Immature natural killer cell (primary cell): Measurements from ENCODE around the gene NR4A3. TPM values are rescaled to one million over a fixed set of nuclear protein-coding genes. Genes with fewer than 3 reads are reported as not detected.

ENCODE experiments used
- DNase-seq, 3 donors: peaks; one replicate each; pipeline ENCODE4 v3.0.0; 2022; ENCODE audit warnings: mixed read lengths in 1 of 3
- H3K27ac Mint-ChIP-seq, 6 donors: one replicate each; pipeline ENCODE4 v1.8.0; 2020; ENCODE audit warnings: mixed read lengths in 6 of 6, mild to moderate bottlenecking in 5 of 6, inconsistent platforms in 4 of 6, moderate library complexity in 3 of 6
- H3K27me3 Mint-ChIP-seq, 3 donors: one replicate each; pipeline ENCODE4 v1.8.0; 2020 to 2021; ENCODE audit warnings: low read depth in 3 of 3, mild to moderate bottlenecking in 3 of 3, mixed read lengths in 3 of 3, moderate library complexity in 3 of 3, inconsistent platforms in 1 of 3
- H3K36me3 Mint-ChIP-seq, 3 donors: one replicate each; pipeline ENCODE4 v1.8.0; 2020; ENCODE audit warnings: mixed read lengths in 3 of 3, inconsistent platforms in 2 of 3, mild to moderate bottlenecking in 2 of 3
- H3K4me1 Mint-ChIP-seq, 2 donors: one replicate each; pipeline ENCODE4 v1.8.0; 2020; ENCODE audit warnings: inconsistent platforms in 2 of 2, mild to moderate bottlenecking in 2 of 2, mixed read lengths in 2 of 2, moderate library complexity in 1 of 2
- H3K4me3 Mint-ChIP-seq, 5 donors: one replicate each; pipeline ENCODE4 v1.8.0; 2020; ENCODE audit warnings: mild to moderate bottlenecking in 5 of 5, mixed read lengths in 5 of 5, inconsistent platforms in 3 of 5, moderate library complexity in 3 of 5
- H3K9me3 Mint-ChIP-seq, 6 donors: one replicate each; pipeline ENCODE4 v1.8.0; 2020; ENCODE audit warnings: mild to moderate bottlenecking in 6 of 6, mixed read lengths in 6 of 6, inconsistent platforms in 4 of 6, moderate library complexity in 3 of 6
- polyA plus RNA-seq, 3 donors: library from polyadenylated mRNA; unstranded; fragments of 300-500 nt; fragmentation: Illumina TruSeq; gene quantifications; one replicate each; pipeline ENCODE4 v1.2.3, GENCODE V29; 2021

The NR4A3 gene
- polyA plus RNA-seq, 3 donors from 2014 or later: 0.83 to 1.1 (median 0.88) TPM

- Mint-ChIP-seq H3K9me3 (no peaks in the 10 kb centered on the region), H3K36me3 (no peaks in the 10 kb centered on the region), H3K27ac (no peak overlapping the region), H3K27me3 (no peaks in the 10 kb centered on the region), H3K4me3 (no peak overlapping the region), H3K4me1 (peaks cover 0 to 4% of the 10 kb centered on the region in 2 donors)
- no peak for DNase-seq
These were observed 18.0 kb upstream of the NR4A3 start for GRCh38 chr9:99803694-99804093.

DNA sequence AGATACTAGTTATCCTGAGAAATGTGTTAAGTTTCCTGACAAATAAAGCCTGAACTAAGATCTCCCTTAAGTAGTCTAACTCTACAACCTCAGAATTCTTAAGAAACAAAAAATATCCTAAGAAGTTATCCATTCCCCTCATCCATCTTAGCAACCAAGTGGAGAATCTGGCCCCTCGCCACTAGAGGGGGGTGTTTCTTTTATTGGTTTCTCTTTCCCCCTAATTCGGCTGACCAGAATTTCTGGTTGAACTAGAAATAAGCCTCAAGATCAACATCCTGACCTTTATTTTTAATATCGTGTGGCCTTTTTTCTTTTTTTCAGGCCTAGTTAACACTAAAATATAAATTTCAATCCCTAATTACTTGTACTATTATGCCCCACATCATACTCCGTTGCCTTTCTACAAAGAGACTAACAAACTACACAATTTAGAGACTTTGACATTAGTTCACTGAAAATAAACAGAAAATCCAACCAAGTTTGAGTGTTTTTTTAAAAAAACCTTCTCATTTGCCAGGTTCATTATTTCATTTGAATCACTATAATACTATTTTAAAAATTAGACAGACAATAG is 14.3 kb upstream of the NR4A3 start:
- Mint-ChIP-seq H3K27me3 (peaks cover 0 to 2% (median 0%) of the 10 kb centered on the region in 3 donors), H3K9me3 (no peaks in the 10 kb centered on the region), H3K4me1 (peaks cover 0 to 4% of the 10 kb centered on the region in 2 donors), H3K36me3 (no peaks in the 10 kb centered on the region), H3K27ac (peak overlapping the region; percentile 1 to 46 (median 2)), H3K4me3 (no peak overlapping the region)
- DNase-seq: peak; percentile 74 to 77 (median 74)

- H3K36me3 Mint-ChIP-seq: no peaks in the 10 kb centered on the region
- no peak for DNase-seq
- no peaks in the 10 kb centered on the region for H3K9me3 Mint-ChIP-seq
- H3K27me3 Mint-ChIP-seq: peaks cover 0 to 2% (median 0%) of the 10 kb centered on the region in 3 donors
- H3K4me3 Mint-ChIP-seq: no peak overlapping the region
- peaks cover 0 to 4% of the 10 kb centered on the region in 2 donors for H3K4me1 Mint-ChIP-seq
- H3K27ac Mint-ChIP-seq: peak overlapping the region in 4 of 6 donors; percentile 29 to 89 (median 66)
These were observed 13.7 kb upstream of the NR4A3 start for GRCh38 chr9:99807956-99808355.

- H3K9me3 Mint-ChIP-seq: no peaks in the 10 kb centered on the region
- no peaks in the 10 kb centered on the region for H3K36me3 Mint-ChIP-seq
- peak overlapping the region in 3 of 6 donors; percentile 24 to 89 (median 29) for H3K27ac Mint-ChIP-seq
- no peak for DNase-seq
- no peak overlapping the region for H3K4me3 Mint-ChIP-seq
- peaks cover 0 to 4% of the 10 kb centered on the region in 2 donors for H3K4me1 Mint-ChIP-seq
- peaks cover 0 to 2% (median 0%) of the 10 kb centered on the region in 3 donors for H3K27me3 Mint-ChIP-seq
These were observed 13.2 kb upstream of the NR4A3 start for GRCh38 chr9:99808454-99808853.

GRCh38 chr9:99809586-99810319 is 11.9 kb upstream of the NR4A3 start:
- Mint-ChIP-seq H3K36me3 (no peaks in the 10 kb centered on the region), H3K4me3 (no peak overlapping the region), H3K4me1 (peaks cover 0 to 4% of the 10 kb centered on the region in 2 donors), H3K9me3 (no peaks in the 10 kb centered on the region), H3K27me3 (peaks cover 0 to 3% (median 2%) of the 10 kb centered on the region in 3 donors), H3K27ac (peak overlapping the region in 1 of 6 donors; percentile 54)
- DNase-seq: no peak

GRCh38 chr9:99811172-99811571 is 10.5 kb upstream of the NR4A3 start:
- Mint-ChIP-seq H3K27me3 (peaks cover 0 to 3% (median 2%) of the 10 kb centered on the region in 3 donors), H3K36me3 (no peaks in the 10 kb centered on the region), H3K4me1 (peaks cover 0 to 4% of the 10 kb centered on the region in 2 donors), H3K4me3 (no peak overlapping the region), H3K9me3 (no peaks in the 10 kb centered on the region), H3K27ac (no peak overlapping the region)
- DNase-seq: no peak

DNA sequence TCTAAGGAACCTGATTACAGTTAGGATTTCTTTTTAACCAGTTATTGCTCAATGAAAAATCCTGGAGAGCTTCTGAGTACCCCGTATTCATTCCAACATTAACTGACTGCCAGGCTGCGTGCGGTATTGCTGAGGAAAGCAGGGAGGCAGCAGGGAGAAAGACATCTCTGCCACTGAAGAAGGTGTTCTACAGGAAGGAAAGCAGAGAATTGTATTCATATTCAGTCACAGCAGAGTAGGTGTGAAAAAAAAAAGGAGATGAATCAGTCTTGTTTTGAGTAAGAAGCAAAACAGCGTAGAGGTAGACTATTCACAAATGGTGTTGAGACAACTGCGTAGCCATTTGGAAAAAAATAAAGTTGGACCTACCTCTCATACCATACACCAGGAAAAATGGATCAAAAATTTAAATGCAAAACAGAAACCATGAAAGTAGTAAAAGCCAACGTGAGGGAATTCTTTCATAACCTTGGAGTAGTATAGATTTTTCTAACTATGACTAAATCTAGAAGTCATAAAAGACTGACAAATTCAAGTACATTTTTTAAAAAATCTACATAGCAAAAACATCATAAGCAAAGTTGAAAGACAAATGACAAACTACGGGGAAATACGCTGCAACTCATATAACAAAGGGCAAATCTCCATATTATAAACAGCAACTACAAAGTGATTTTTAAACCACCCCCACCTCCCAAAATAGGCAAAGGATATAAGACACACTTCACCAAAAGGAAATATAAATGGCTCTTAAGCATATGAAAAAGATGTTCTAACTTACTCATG is 9.9 kb upstream of the NR4A3 start:
- no peak overlapping the region for H3K4me3 Mint-ChIP-seq
- H3K27ac Mint-ChIP-seq: peak overlapping the region in 2 of 6 donors; percentile 23 to 36
- H3K27me3 Mint-ChIP-seq: peaks cover 0 to 3% (median 2%) of the 10 kb centered on the region in 3 donors
- H3K36me3 Mint-ChIP-seq: no peaks in the 10 kb centered on the region
- no peaks in the 10 kb centered on the region for H3K9me3 Mint-ChIP-seq
- no peak for DNase-seq
- peaks cover 0 to 4% of the 10 kb centered on the region in 2 donors for H3K4me1 Mint-ChIP-seq

DNA sequence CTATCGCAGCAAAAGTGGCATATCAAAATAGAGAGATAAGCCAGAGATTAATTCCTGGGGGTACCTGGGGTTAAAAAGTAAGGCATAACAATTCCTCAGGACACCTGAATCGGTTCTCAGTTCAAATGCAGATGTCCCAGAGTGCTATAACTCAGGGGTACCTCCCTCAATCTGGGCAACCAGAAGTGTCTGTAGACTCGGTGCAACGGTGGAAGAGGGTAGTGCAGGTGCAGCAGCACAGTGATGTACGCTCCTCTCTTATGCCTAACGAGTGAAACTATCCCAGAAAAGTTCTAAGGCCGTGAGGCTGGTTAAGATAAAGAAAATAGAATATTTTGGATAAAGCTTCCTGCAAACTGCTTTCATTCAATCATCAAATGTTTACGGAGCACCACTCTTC is 7.9 kb upstream of the NR4A3 start:
- peaks cover 6% of the 10 kb centered on the region in 2 donors for H3K4me1 Mint-ChIP-seq
- H3K36me3 Mint-ChIP-seq: no peaks in the 10 kb centered on the region
- H3K4me3 Mint-ChIP-seq: no peak overlapping the region
- peaks cover 6 to 7% (median 7%) of the 10 kb centered on the region in 3 donors for H3K27me3 Mint-ChIP-seq
- peaks cover 0 to 2% (median 0%) of the 10 kb centered on the region in 6 donors for H3K9me3 Mint-ChIP-seq
- H3K27ac Mint-ChIP-seq: no peak overlapping the region
- DNase-seq: no peak

DNA sequence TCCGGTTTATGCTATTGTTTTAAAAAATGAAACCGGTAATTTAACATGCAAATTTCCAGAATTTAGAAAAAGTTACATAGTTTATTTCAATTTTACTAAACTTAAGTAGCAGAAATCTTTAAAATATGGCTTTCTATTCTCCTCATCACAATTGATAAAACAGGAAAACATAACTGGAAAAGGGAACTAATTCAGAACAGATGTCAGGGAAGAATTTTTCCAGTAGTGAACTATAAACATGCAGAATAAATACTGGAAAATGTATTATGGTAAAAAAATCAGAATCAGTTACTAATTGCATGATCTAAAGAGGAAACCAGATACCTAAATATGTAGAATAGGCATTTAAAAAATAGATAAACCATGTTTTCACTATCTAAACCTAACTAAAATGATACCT is 7.3 kb upstream of the NR4A3 start:
- Mint-ChIP-seq H3K9me3 (peaks cover 0 to 2% (median 0%) of the 10 kb centered on the region in 6 donors), H3K4me1 (peaks cover 12% of the 10 kb centered on the region in 2 donors), H3K4me3 (no peak overlapping the region), H3K27me3 (peaks cover 11 to 12% (median 11%) of the 10 kb centered on the region in 3 donors), H3K36me3 (no peaks in the 10 kb centered on the region), H3K27ac (no peak overlapping the region)
- no peak for DNase-seq

GRCh38 chr9:99816392-99816791 is 5.3 kb upstream of the NR4A3 start:
- Mint-ChIP-seq H3K27ac (no peak overlapping the region), H3K4me3 (no peak overlapping the region), H3K4me1 (peaks cover 25 to 27% of the 10 kb centered on the region in 2 donors), H3K27me3 (peaks cover 29 to 32% (median 30%) of the 10 kb centered on the region in 3 donors), H3K9me3 (peaks cover 0 to 2% (median 0%) of the 10 kb centered on the region in 6 donors), H3K36me3 (no peaks in the 10 kb centered on the region)
- no peak for DNase-seq

GRCh38 chr9:99818500-99818899 is 3.2 kb upstream of the NR4A3 start:
- H3K4me3 Mint-ChIP-seq: peak overlapping the region; percentile 93 to 98 (median 96)
- H3K9me3 Mint-ChIP-seq: peaks cover 0 to 4% (median 0%) of the 10 kb centered on the region in 6 donors
- DNase-seq: no peak
- H3K27me3 Mint-ChIP-seq: peaks cover 48 to 53% (median 51%) of the 10 kb centered on the region in 3 donors
- peak overlapping the region; percentile 87 to 100 (median 100) for H3K27ac Mint-ChIP-seq
- H3K4me1 Mint-ChIP-seq: peaks cover 41 to 46% of the 10 kb centered on the region in 2 donors
- H3K36me3 Mint-ChIP-seq: no peaks in the 10 kb centered on the region

- Mint-ChIP-seq H3K4me1 (peaks cover 49 to 54% of the 10 kb centered on the region in 2 donors), H3K36me3 (no peaks in the 10 kb centered on the region), H3K9me3 (peaks cover 0 to 4% (median 0%) of the 10 kb centered on the region in 6 donors), H3K27me3 (peaks cover 50 to 61% (median 58%) of the 10 kb centered on the region in 3 donors), H3K27ac (peak overlapping the region; percentile 87 to 100 (median 100)), H3K4me3 (peak overlapping the region; percentile 93 to 98 (median 96))
- peak; percentile 99 for DNase-seq
These were observed 2.4 kb upstream of the NR4A3 start for GRCh38 chr9:99819123-99819855.
